ENCODE measurements around the gene ZNRF3.
"Not testable (repeated sequence)": the region's sequence is repeated elsewhere in the genome, so short reads cannot be mapped to it uniquely, and the experiment has no call there.

ZNRF3 gene

GRCh38 chr22:29037340-29037932 is 154.1 kb downstream of the ZNRF3 start:
- H3K4me3 ChIP-seq (ENCODE audit: low read length): no peak overlapping the region
- no peak for TF ChIP-seq CTCF (conservative IDR thresholded peaks at IDR 0.05; ENCODE audit: low read depth, low read length)
- DNase-seq (ENCODE audit: low read depth): no peak

DNA sequence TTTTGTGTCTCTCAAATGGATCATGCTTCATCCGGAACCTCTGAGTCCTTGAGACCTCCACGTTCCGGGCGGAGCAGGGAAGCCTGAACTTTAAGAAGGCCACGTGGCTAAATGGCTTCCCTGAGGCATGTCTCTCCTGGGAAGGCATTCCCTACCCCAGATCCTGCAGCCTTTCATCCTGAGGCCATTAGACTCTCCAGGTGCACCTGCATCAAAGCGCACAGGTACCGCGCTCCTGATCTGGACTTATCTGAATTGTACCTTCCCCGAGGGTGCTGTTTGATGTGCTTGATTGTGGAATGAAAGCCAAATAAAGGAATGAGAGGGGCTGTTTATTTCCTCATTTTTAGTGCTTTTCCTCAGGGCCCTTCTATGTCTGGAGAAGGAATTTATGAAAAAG is 155.8 kb downstream of the ZNRF3 start:
- no peak for TF ChIP-seq CTCF (conservative IDR thresholded peaks at IDR 0.05; ENCODE audit: low read depth, low read length)
- no peak for DNase-seq (ENCODE audit: low read depth)
- no peak overlapping the region for H3K4me3 ChIP-seq (ENCODE audit: low read length)

DNA sequence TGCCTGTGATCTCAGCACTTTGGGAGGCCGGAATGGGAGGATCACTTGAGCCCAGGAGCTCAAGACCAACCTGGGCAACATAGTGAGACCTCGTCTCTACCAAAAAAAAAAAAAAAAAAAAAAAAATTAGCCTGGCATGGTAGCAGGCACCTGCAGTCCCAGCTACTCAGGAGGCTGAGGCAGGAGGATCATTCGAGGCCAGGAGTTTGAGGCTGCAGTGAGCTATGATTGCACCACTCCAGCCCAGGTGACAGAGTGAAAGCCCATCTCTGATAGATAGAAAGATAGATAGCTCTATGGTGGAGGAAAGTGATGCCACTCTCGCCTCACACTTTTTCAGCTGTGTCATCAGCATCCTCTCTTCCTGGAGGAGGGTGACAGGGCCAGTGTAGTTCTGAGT is 156.3 kb downstream of the ZNRF3 start:
- H3K4me3 ChIP-seq (ENCODE audit: low read length); DNase-seq (ENCODE audit: low read depth): not testable (repeated sequence)

DNA sequence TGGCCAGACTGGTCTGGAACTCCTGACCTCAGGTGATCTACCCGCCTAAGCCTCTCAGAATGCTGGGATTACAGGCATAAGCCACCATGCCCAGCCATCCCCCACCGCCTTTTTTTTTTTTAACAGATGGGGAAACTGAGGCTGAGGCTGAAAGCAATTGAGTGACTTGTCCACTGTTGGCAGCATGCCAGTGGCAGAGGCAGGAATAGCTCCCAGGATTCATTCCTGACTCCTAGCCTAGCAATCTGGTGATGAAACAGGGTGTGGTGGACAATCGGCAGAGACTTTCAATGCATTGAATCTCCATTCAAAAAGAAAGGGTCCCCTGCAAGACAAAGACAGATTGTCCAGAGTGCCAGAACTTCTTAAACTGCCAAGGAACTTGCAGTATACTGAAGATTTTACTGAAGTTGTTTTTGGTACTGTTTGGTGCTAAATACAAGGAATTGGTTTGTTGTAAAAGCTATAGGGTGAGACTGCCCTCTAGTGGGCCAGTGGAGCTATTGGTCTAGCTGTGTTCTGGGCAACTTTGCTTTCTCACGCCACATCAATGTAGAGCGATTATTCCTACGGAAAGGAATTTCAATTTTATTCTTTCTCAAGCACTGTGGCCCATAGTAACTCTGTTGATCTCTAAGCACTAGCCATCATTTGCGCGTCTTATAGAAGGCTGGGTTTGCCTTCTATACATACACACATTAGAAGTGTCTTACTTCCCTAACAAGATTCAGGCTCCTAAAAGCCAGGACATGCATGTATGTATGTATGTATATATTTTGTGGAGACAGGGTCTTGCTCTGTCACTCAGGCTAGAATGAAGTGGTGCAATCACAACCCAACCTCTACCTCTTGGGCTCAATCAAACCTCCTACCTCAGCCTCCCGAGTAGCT is 157.3 kb downstream of the ZNRF3 start:
- TF ChIP-seq CTCF (conservative IDR thresholded peaks at IDR 0.05; ENCODE audit: low read depth, low read length): peak; percentile 99
- DNase-seq (ENCODE audit: low read depth): no peak
- no peak overlapping the region for H3K4me3 ChIP-seq (ENCODE audit: low read length)

- H3K4me3 ChIP-seq (ENCODE audit: low read length): no peak overlapping the region
- no peak for DNase-seq (ENCODE audit: low read depth)
- no peak for TF ChIP-seq CTCF (conservative IDR thresholded peaks at IDR 0.05; ENCODE audit: low read depth, low read length)
Measured at GRCh38 chr22:29041408-29041807, 158.0 kb downstream of the ZNRF3 start.

DNA sequence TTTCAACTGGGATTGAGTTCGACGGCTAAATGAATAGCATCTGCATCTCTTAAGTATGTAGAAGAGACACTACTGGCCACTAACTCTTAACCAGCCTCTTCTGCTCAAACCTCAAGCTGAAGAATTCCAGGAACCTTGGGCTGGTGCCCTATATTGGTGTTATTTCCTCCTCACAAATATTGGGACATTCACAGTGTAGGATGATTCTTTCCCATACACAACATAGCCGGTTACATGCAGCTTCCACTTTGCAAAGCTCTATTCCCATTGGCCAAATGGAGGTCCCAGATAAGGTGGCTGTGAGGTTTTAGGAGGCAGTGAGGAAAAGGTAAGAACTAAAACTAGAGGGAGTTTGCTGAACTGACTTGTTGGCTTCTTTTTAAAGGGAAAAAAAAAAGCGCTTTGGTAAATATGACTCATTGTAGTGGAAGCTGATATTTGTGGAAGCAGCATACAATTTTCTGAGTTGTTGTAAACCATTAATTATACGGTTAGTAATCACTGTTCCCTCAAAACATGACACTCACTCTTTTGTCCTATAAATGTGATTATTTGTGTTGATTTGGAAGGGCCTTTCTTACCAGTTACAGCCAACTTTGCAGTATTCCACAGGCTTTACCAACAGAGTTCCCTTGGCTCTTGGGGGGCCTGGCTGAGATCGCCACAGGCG is 160.7 kb downstream of the ZNRF3 start:
- DNase-seq (ENCODE audit: low read depth): no peak
- no peak for TF ChIP-seq CTCF (conservative IDR thresholded peaks at IDR 0.05; ENCODE audit: low read depth, low read length)
- no peak overlapping the region for H3K4me3 ChIP-seq (ENCODE audit: low read length)

DNA sequence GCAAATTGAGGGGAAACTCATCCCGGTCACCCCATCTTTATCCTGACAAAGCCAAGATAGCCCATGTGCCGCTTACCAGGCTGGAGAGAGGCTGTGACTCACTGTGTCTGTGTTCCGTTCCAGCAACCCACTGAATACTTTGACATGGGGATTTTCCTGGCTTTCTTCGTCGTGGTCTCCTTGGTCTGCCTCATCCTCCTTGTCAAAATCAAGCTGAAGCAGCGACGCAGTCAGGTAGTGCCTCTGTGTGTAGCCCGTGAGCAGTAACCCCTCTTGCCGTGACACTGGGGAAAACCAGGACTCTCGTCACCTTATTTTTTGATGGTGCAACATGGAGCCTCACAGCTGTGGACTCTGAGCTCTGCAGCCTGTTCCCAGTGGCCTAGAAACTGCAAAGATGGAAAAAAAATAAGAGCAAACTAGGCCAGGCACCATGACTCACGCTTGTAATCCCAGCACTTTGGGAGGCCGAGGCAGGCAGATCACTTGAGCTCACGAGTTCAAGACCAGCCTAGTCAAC is 161.3 kb downstream of the ZNRF3 start:
- H3K4me3 ChIP-seq (ENCODE audit: low read length): no peak overlapping the region
- DNase-seq (ENCODE audit: low read depth): no peak
- TF ChIP-seq CTCF (conservative IDR thresholded peaks at IDR 0.05; ENCODE audit: low read depth, low read length): no peak

Data from retinal pigment epithelial cell (primary cell).